Measurements from ENCODE around the gene SFTPB.
A peak's percentile ranks its signal among the peaks of the same experiment; 100 is the strongest.

SFTPB gene

DNA sequence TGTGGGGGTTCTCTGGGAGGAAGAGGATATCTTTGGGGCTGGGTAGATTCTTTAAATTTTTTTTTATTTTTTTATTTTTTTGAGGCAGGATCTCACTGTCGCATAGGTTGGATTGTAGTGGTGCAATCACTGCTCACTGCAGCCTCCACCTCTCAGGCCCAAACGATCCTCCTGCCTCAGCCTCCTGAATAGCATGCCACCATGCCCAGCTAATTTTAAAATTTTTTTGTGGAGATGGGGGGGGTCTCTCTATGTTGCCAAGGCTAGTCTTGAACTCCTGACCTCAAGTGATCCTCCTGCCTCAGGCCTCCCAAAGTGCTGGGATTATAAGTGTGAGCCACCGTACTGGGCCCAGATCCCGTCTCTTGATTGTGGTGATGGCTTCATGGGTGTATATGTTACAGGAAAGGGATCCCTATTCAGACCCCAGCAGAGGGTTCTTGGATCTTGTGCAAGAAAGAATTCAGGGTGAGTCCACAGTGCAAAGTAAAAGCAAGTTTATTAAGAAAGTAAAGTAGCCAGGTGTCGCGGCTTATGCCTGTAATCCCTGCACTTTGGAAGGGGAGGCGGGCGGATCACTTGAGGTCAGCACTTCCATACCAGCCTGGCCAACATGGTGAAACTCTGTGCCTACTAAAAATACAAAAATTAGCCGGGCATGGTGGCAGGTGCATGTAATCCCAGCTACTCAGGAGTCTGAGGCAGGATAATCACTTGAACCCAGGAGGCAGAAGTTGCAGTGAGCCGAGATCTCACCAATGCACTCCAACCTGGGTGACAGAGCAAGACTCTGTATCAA is 54.1 kb downstream of the SFTPB start:
- DNase-seq (ENCODE audit: low read depth in 2 of 2) = no peak

DNA sequence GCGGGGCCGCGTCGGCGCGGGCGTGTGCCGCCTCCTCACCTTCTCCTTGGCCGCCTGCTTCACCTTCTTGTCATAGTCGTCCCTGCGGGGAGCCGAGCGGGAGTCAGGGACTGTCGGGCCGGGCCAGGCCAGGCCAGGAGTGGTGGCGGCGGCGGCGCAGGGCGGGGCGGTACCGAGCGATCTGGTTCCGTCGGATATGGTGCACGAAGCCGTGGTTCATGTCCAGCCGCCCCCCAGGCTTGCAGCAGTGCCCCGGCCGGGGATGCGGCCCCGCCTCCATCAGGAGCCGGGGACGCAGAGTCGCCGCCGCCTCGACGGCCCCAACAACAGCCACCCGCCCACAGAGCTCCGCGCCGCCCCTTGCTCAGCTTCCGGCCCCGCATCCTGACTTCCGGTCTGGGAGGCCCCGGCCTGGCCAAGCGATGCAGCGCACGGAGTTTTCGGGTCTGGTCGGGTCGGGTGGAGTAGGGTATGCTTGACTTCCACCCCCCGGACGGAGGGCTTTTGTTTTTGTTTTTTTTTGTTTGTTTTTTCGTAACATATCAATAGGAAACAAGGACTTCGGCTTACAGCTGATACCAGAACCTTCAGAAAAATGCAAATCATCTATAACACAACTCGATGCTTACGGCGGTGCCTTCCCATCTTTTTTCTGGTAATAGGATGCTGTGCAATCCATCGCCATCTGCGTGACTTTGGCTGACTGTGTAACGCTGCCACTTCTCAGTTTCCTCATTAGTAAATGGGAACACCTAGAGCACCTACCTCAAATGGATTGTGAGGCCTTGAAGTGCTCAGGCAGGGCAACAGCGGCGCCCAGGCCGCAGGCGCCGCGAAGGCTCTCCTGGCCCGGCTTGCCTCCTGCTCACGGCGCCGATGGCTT is 56.1 kb downstream of the SFTPB start, which contains the start of gene C2orf68:
Gene C2orf68 (minus strand): TSS at position 362 of the 883 bp plus-strand sequence. CDS start 82 bp downstream, at position 280.
- peak; percentile 65 to 69 for DNase-seq (ENCODE audit: low read depth in 2 of 2)

DNA sequence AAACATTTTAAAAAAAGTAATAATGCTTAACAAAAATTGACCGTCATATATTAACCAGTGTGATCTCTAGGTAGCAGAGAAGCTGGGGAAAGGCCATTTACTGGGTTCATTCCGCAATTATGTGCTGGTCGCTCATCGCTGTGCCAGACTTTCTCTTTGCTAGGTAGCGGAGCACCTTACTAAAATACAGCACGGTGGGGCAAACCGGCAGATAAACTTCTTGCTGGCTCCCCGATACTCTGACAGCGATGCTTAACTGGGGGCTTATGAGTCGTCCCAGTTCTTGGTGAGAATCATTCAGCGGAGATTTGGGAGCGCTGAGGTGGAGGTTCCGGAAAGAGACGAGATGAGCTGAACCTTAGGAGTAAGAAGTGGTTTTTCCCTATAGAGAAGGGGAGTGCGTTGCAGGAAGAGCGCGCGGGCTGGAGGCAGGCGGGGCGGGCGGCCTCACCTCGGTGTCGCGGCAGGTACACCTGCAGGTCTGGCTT is 56.7 kb downstream of the SFTPB start:
- no peak for DNase-seq (ENCODE audit: low read depth in 2 of 2)

Data from stimulated activated CD8-positive, alpha-beta memory T cell treated with anti-CD3 and anti-CD28 coated beads, Interleukin-2, amount 100 ng/mL, for 1 hour (primary cell).